ENCODE measurements around the gene TRIM63.
A peak's percentile ranks its signal among the peaks of the same experiment; 100 is the strongest.
"Not testable (repeated sequence)": the region's sequence is repeated elsewhere in the genome, so short reads cannot be mapped to it uniquely, and the experiment has no call there.

TRIM63 gene

GRCh38 chr1:26067432-26067911 is at the start of gene TRIM63:
Gene TRIM63, minus strand, starts transcription at chr1:26067630. Its CDS starts 136 bp downstream, at chr1:26067494.
- ATAC-seq (no peak), DNase-seq (no peak)

DNA sequence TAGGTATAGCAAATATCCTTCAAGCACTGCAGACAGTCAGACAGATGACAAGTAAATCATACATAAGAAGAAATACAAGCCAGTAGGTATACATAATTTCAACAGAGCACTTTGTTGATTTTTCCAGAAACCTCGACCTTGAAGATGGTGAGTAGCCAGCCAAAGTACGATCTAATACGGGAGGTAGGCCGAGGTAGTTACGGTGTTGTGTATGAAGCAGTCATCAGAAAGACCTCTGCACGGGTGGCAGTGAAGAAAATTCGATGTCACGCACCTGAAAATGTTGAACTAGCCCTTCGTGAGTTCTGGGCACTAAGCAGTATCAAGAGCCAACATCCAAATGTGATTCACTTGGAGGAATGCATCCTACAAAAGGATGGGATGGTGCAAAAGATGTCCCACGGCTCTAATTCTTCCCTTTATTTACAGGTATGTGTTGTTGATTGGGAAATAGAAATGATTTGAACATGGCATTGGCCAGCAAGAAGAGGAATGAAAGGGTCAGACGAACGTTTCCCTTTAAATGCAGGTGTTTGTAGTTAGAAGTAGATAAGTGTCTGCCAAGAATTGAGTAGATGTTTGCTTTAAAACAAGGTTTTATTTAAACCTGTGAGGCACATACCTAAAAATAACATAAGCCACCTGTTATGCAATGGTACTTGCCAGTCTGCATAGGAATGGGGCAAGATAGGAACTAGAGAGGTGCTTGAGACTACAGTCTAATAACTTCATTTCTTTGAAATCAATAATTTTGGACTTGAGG is 46.9 kb upstream of the TRIM63 start:
- ATAC-seq = no peak
- DNase-seq = no peak

DNA sequence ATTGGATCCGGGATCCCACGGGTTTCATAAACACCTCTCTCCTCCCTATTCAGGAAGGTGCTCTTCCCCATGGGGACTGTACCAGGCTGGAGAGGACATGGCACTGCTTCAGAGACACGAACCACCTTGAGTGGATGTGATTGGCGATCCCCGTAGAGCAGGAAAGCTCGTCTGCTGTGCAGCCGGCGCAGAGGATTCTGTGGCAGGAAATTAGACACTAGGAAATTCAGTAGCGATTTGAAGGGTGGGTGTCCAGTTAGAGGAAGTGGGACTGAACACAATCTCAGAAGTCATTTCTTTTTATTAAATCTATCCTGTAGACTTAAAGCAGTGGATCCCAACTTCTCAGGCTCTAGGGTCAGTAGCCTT is 45.0 kb upstream of the TRIM63 start:
- ATAC-seq (no peak), DNase-seq (peak; percentile 28)

GRCh38 chr1:26111530-26112406 is 44.3 kb upstream of the TRIM63 start, which contains the start of gene PDIK1L:
Gene PDIK1L, plus strand, starts transcription at chr1:26111824. Its CDS starts 2,485 bp downstream, at chr1:26114309.
- DNase-seq = peak; percentile 96

DNA sequence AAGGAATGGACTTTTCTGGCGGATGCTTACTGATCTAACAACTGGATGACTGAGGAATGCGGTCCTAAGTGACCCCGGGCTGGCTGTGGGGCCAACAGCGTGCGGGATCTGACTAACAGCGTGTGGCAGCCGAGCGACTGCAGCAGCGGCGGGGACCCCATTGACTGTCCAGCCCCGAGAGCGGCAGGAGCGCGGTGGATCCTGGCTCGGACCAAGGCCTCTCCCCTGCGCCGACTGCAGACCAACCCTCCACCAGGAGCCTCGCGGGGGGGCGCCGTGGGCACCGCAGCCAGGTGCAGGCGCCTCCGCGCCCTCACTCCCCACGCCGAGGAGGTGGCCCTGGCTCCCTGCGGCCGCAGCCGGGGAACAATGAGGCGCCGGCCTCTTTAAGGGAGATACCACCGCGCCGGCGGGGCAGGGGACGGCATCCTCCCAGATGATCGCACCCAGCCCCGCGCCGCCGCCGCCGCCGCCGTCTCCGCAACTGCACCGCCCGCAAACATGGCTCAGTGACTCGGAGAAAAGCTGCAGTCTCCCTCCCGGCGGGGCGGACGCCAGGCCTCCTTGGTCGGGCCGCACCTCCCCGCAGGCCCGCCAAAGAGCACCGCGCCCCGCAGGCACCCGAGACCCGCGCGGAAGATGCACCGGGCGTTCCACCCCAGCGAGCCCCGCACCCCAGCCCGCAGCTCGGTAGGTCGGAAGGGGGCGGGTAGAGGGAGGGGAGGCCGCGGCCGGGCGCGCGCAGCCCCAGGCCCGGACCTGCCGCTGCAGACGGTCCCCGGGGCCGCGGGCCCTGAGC is 43.5 kb upstream of the TRIM63 start:
- peak; percentile 75 for DNase-seq
- peak; percentile 58 for ATAC-seq

More at GRCh38 chr1:26111530-26112406, 44.3 kb upstream of the TRIM63 start, which contains the start of gene PDIK1L:
- peak; percentile 89 for ATAC-seq

DNA sequence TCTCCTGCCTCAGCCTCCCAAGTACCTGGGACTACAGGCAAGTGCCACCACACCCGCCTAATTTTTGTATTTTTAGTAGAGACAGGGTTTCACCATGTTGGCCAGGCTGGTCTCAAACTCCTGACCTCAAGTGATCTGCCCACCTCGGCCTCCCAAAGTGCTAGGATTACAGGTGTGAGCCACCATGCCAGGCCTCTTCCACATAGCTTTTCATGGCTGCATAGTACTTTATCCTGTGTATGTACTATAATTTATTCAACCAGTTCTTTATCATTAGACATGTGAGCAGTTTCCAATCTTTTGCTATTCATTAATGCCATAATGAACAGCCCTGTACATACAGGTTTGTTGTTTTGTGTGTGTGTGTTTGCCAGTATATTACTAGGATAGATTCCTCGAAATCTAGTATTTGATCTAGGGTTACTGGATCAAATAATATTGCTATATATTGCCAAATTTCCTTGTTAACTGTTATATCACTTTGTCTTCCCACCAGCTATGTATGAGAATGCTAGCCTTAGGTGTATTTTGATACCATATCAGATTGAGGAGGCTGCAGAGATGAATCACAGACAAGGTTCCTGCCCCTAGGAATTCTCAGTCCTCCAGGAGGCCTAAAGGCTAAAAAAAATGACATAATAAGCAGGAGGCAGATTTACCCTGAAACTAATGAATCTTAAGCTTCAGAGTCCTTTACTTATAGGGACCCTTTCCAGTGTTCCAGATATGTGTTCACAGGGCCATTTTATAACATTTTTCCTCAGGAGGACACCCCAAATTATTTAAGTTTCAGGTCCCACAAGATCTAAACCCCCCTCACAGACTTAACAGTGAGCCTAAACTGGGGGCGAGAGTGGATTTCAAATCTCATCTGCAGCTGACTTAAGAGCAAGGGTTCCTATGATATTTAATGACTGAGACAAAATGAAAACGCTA is 42.1 kb upstream of the TRIM63 start:
- ATAC-seq (no peak), DNase-seq (no peak)

- ATAC-seq, DNase-seq: not testable (repeated sequence)
Measured at GRCh38 chr1:26105226-26105548, 37.8 kb upstream of the TRIM63 start.

GRCh38 chr1:26102526-26102925 is 35.1 kb upstream of the TRIM63 start:
- DNase-seq (no peak), ATAC-seq (no peak)

GRCh38 chr1:26102119-26102518 is 34.7 kb upstream of the TRIM63 start:
- DNase-seq (no peak), ATAC-seq (no peak)

- ATAC-seq, DNase-seq: not testable (repeated sequence)
Measured at GRCh38 chr1:26100204-26100603, 32.8 kb upstream of the TRIM63 start.

- ATAC-seq (no peak), DNase-seq (no peak)
Measured at GRCh38 chr1:26099780-26100179, 32.4 kb upstream of the TRIM63 start.

GRCh38 chr1:26098602-26099001 is 31.2 kb upstream of the TRIM63 start:
- DNase-seq = no peak
- ATAC-seq = no peak

GRCh38 chr1:26097696-26098095 is 30.3 kb upstream of the TRIM63 start:
- peak; percentile 49 for ATAC-seq
- DNase-seq = no peak

GRCh38 chr1:26096471-26096870 is 29.0 kb upstream of the TRIM63 start:
- ATAC-seq (no peak), DNase-seq (no peak)

- ATAC-seq (no peak), DNase-seq (no peak)
Measured at GRCh38 chr1:26094677-26095383, 27.4 kb upstream of the TRIM63 start.

DNA sequence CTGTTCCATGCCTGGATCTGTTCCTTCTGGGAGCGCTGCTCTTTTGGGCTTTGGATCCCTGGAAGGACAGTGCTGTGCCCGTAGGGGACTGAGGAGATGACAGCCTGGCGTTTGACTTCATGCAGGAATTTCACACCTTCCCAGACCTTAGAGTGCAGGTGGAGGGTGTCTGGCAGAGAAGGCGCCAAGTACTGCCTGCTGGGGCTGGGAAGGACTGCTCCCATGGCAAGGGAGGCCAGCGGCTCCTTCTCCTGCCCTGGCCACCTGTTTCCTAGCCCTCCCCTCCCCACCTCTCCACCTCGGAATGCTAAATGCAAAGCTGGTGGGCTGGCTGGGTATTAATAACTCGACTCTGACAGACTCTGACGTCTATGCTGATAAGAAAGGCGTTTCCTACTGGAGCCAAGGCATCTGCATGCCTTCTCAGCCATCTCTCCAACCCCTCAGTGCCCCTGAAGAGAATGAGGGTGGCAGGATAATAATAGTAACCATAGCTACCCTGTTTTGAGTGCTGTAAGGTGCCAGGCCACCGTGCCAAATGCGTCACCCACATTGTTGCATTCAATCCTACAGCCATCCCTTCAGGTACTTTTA is 26.7 kb upstream of the TRIM63 start:
- DNase-seq (no peak), ATAC-seq (no peak)

GRCh38 chr1:26093569-26093968 is 26.1 kb upstream of the TRIM63 start:
- ATAC-seq, DNase-seq: not testable (repeated sequence)

GRCh38 chr1:26092422-26092821 is 25.0 kb upstream of the TRIM63 start:
- no peak for DNase-seq
- no peak for ATAC-seq

- DNase-seq (no peak), ATAC-seq (no peak)
Measured at GRCh38 chr1:26090893-26091292, 23.5 kb upstream of the TRIM63 start.

DNA sequence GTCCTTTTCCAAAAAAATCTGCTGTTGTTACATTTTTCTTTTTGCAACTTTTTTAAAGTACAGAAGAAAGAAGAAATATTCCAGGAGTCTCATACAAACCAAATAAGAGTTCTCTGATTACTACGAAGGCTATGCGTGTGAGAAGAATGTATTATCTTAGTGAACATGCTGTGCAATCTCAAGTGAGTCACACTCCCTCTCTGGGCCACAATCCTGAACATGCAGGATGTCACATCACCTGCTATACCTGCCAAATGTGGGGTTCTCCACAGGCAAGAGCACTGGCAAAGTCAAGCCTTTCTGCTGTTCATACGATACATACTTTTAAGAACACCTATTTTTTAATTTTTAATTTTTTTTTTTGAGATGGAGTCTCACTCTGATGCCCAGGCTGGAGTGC is 21.7 kb upstream of the TRIM63 start:
- ATAC-seq (no peak), DNase-seq (no peak)

Data from stimulated activated naive CD8-positive, alpha-beta T cell treated with anti-CD3 and anti-CD28 coated beads, Interleukin-15, Interleukin-2, amounts not matched to agents 100 U/mL and 50 U/mL, for 24 hours (primary cell).